Natural killer cell (primary cell): ENCODE data around the gene EXD3. TPM values are rescaled to one million over a fixed set of nuclear protein-coding genes. Genes with fewer than 3 reads are reported as not detected.
A peak's percentile ranks its signal among the peaks of the same experiment; 100 is the strongest.

Experiments
- ATAC-seq, 3 donors: fragments of 150-1000 bp in 2 of 3; fragments of 200-7000 bp in 1 of 3; cut with Tn5 transposase; 1 replicate in 1 of 3; 2 replicates in 2 of 3; pipeline ENCODE4 v1.10.0; 2021; ENCODE audit warnings: mild to moderate bottlenecking in 2 of 3, moderate library complexity in 2 of 3
- DNase-seq, 2 donors: peaks; one replicate each; pipeline versions ENCODE4 v3.0.0 to v3.0.0-alpha.2; 2013 to 2021; ENCODE audit warnings: mixed read lengths in 1 of 2
- H3K27ac ChIP-seq: one replicate; pipeline ENCODE4 v1.5.1; 2013; ENCODE audit warnings: mild to moderate bottlenecking, low read length
- H3K27me3 ChIP-seq: one replicate; pipeline ENCODE4 v1.6.1; 2013; ENCODE audit warnings: low read length; ENCODE audit not compliant: control insufficient read depth, insufficient read depth
- H3K36me3 ChIP-seq: one replicate; pipeline ENCODE4 v1.6.1; 2013; ENCODE audit warnings: low read length; ENCODE audit not compliant: control insufficient read depth, insufficient read depth
- H3K4me1 ChIP-seq: one replicate; pipeline ENCODE4 v1.6.1; 2013; ENCODE audit warnings: low read length; ENCODE audit not compliant: control insufficient read depth, insufficient read depth
- H3K4me3 ChIP-seq: one replicate; pipeline ENCODE4 v1.5.1; 2013; ENCODE audit warnings: low read length
- H3K9me3 ChIP-seq: one replicate; pipeline ENCODE4 v1.6.1; 2013; ENCODE audit warnings: low read length; ENCODE audit not compliant: control insufficient read depth, insufficient read depth
- H3K27ac Mint-ChIP-seq, 2 donors: one replicate each; pipeline ENCODE4 v1.8.0; 2022; ENCODE audit warnings: mild to moderate bottlenecking in 2 of 2, mixed read lengths in 2 of 2, moderate library complexity in 1 of 2
- H3K27me3 Mint-ChIP-seq, 2 donors: one replicate each; pipeline ENCODE4 v1.8.0; 2022; ENCODE audit warnings: low read depth in 2 of 2, mixed read lengths in 2 of 2
- H3K36me3 Mint-ChIP-seq: one replicate; pipeline ENCODE4 v1.8.0; 2022; ENCODE audit warnings: mixed read lengths
- H3K4me1 Mint-ChIP-seq, 2 donors: one replicate each; pipeline ENCODE4 v1.8.0; 2022; ENCODE audit warnings: mixed read lengths in 2 of 2
- H3K4me3 Mint-ChIP-seq: one replicate; pipeline ENCODE4 v1.8.0; 2022; ENCODE audit warnings: mild to moderate bottlenecking, moderate library complexity, mixed read lengths
- H3K9me3 Mint-ChIP-seq, 2 donors: one replicate each; pipeline ENCODE4 v1.8.0; 2022; ENCODE audit warnings: mixed read lengths in 2 of 2
- WGBS: methylation state at CpG from one replicate; pipeline ENCODE4 v1.1.7; 2013; ENCODE audit warnings: missing lambda C conversion rate; ENCODE audit not compliant: insufficient coverage; 5-methylcytosine and 5-hydroxymethylcytosine counted together
- intact Hi-C: fragments of 100-400 bp; cut with micrococcal nuclease; formaldehyde crosslinking; loops from one replicate; pipeline ENCODE4 v1.14.2; 2022
- total RNA-seq, 4 donors: library from RNA; stranded (reverse); fragments of 120-200 nt in 1 of 4; gene quantifications; one replicate each; pipeline versions ENCODE4 v1.2.3 to v1.2.4, GENCODE V29; 2013 to 2022
- TF ChIP-seq, protein P1 (sequence below): fragments of 200-600 bp; IDR thresholded peaks from one replicate; pipeline ENCODE4 v1.8.0; 2022; ENCODE audit warnings: antibody characterized with exemption

The EXD3 gene
- total RNA-seq, 3 donors from 2014 or later (not counting 1 experiment from before 2014, with no cell fraction given): 28.0 to 35.3 (median 29.6) TPM

GRCh38 chr9:137456061-137456863 lies 33.3 kb upstream of the EXD3 start:
- WGBS: 80% methylated on average over 12 of the region's 12 CpGs
- Mint-ChIP-seq H3K27ac (peak overlapping the region in 1 of 2 donors; percentile 63), H3K4me1 (peaks cover 6 to 56% of the 10 kb centered on the region in 2 donors), H3K27me3 (no peaks in the 10 kb centered on the region), H3K4me3 (peak overlapping the region; percentile 63), H3K9me3 (no peaks in the 10 kb centered on the region), H3K36me3 (no peaks in the 10 kb centered on the region)
- H3K9me3 ChIP-seq: no peaks in the 10 kb centered on the region
- no peaks in the 10 kb centered on the region for H3K27me3 ChIP-seq
- no peak overlapping the region for H3K27ac ChIP-seq
- peaks cover 2% of the 10 kb centered on the region for H3K36me3 ChIP-seq
- ATAC-seq (no peak), DNase-seq (no peak)
- intact Hi-C loops: no loop called here
- peaks cover 71% of the 10 kb centered on the region for H3K4me1 ChIP-seq
- no peak overlapping the region for H3K4me3 ChIP-seq
- TF ChIP-seq, protein P1, sequence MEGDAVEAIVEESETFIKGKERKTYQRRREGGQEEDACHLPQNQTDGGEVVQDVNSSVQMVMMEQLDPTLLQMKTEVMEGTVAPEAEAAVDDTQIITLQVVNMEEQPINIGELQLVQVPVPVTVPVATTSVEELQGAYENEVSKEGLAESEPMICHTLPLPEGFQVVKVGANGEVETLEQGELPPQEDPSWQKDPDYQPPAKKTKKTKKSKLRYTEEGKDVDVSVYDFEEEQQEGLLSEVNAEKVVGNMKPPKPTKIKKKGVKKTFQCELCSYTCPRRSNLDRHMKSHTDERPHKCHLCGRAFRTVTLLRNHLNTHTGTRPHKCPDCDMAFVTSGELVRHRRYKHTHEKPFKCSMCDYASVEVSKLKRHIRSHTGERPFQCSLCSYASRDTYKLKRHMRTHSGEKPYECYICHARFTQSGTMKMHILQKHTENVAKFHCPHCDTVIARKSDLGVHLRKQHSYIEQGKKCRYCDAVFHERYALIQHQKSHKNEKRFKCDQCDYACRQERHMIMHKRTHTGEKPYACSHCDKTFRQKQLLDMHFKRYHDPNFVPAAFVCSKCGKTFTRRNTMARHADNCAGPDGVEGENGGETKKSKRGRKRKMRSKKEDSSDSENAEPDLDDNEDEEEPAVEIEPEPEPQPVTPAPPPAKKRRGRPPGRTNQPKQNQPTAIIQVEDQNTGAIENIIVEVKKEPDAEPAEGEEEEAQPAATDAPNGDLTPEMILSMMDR: no peak

GRCh38 chr9:137455359-137455991 lies 32.5 kb upstream of the EXD3 start:
- TF ChIP-seq, protein P1: no peak
- H3K4me1 Mint-ChIP-seq: peaks cover 6 to 55% of the 10 kb centered on the region in 2 donors
- H3K4me1 ChIP-seq: peaks cover 69% of the 10 kb centered on the region
- H3K4me3 ChIP-seq: no peak overlapping the region
- peaks cover 2% of the 10 kb centered on the region for H3K36me3 ChIP-seq
- H3K27me3 ChIP-seq: no peaks in the 10 kb centered on the region
- 96% methylated on average over 18 of the region's 18 CpGs for WGBS
- H3K27ac Mint-ChIP-seq: peak overlapping the region in 1 of 2 donors; percentile 63
- no peaks in the 10 kb centered on the region for H3K9me3 ChIP-seq
- H3K27me3 Mint-ChIP-seq: no peaks in the 10 kb centered on the region
- H3K27ac ChIP-seq: no peak overlapping the region
- peak overlapping the region; percentile 63 for H3K4me3 Mint-ChIP-seq
- ATAC-seq: no peak
- no peaks in the 10 kb centered on the region for H3K9me3 Mint-ChIP-seq
- H3K36me3 Mint-ChIP-seq: no peaks in the 10 kb centered on the region
- DNase-seq: peak in 1 of 2 donors; percentile 15
- intact Hi-C loops: no loop called here

GRCh38 chr9:137454597-137455358 lies 31.8 kb upstream of the EXD3 start:
- Mint-ChIP-seq H3K36me3 (no peaks in the 10 kb centered on the region), H3K4me1 (peaks cover 6 to 57% of the 10 kb centered on the region in 2 donors), H3K27me3 (no peaks in the 10 kb centered on the region), H3K27ac (peak overlapping the region in 1 of 2 donors; percentile 70), H3K9me3 (no peaks in the 10 kb centered on the region), H3K4me3 (peak overlapping the region; percentile 60)
- TF ChIP-seq, protein P1: no peak
- Histone ChIP-seq H3K9me3 (no peaks in the 10 kb centered on the region), H3K27me3 (no peaks in the 10 kb centered on the region), H3K4me1 (peaks cover 69% of the 10 kb centered on the region), H3K4me3 (peak overlapping the region; percentile 27), H3K27ac (no peak overlapping the region), H3K36me3 (peaks cover 2% of the 10 kb centered on the region)
- DNase-seq: no peak
- intact Hi-C loops: no loop called here
- 83% methylated on average over 30 of the region's 30 CpGs for WGBS
- no peak for ATAC-seq
